Chondrocyte (in vitro differentiated cells): ENCODE measurements around the gene HNF4A. TPM values are rescaled to one million over a fixed set of nuclear protein-coding genes. Genes with fewer than 3 reads are reported as not detected.

Experiments used
- DNase-seq: peaks from one replicate; pipeline ENCODE4 v3.0.0; 2021; ENCODE audit warnings: mixed read lengths, low spot score
- H3K27ac Mint-ChIP-seq: one replicate; pipeline ENCODE4 v1.8.0; 2021; ENCODE audit warnings: mild to moderate bottlenecking, moderate library complexity, mixed read lengths; ENCODE audit not compliant: unreplicated experiment
- H3K27me3 Mint-ChIP-seq: 2 replicates; pipeline ENCODE4 v1.8.0; 2021; ENCODE audit warnings: low read depth, mixed read lengths
- H3K36me3 Mint-ChIP-seq: 2 replicates; pipeline ENCODE4 v1.8.0; 2021; ENCODE audit warnings: low read depth, mixed read lengths
- H3K4me1 Mint-ChIP-seq: 2 replicates; pipeline ENCODE4 v1.8.0; 2021; ENCODE audit warnings: low read depth, mild to moderate bottlenecking, mixed read lengths
- H3K4me3 Mint-ChIP-seq: one replicate; pipeline ENCODE4 v1.8.0; 2021; ENCODE audit warnings: mild to moderate bottlenecking, moderate library complexity, mixed read lengths; ENCODE audit not compliant: unreplicated experiment
- H3K9me3 Mint-ChIP-seq: 2 replicates; pipeline ENCODE4 v1.8.0; 2021; ENCODE audit warnings: low read depth, mixed read lengths
- total RNA-seq: library from RNA; stranded (reverse); gene quantifications from 3 replicates; pipeline ENCODE4 v1.2.1, GENCODE V29; 2021
- TF ChIP-seq, protein P1 (sequence below): fragments of 200-600 bp; sonication (generic); IDR thresholded peaks from 2 replicates; pipeline ENCODE4 v1.5.0; 2021; ENCODE audit warnings: antibody characterized with exemption, mild to moderate bottlenecking, moderate library complexity

The HNF4A gene
- total RNA-seq, 1 donor from 2014 or later = not detected

DNA sequence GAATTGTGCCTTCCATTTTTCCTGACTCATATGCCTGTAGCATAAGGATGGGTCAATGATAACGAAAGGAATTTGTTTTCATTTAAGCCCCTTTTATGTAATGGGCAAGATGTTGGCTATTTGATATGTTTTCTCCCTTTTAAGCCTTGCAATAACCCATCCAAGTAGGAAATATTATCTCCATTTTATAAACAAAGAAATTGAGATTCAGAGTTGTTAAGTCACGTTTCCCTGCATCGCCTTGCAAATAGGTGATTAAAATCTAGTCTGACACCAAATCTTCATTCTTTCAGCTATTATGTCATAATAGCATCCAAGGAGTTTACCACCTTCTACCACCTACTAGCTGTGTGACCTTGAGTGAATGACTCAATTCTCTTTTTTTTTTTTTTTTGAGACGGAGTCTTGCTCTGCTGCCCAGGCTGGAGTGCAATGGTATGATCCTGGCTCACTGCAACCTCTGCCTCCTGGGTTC is 7.0 kb downstream of the HNF4A start:
- peaks cover 19% of the 10 kb centered on the region for H3K27me3 Mint-ChIP-seq
- no peaks in the 10 kb centered on the region for H3K9me3 Mint-ChIP-seq
- DNase-seq = no peak
- no peak overlapping the region for H3K27ac Mint-ChIP-seq
- TF ChIP-seq, protein P1, sequence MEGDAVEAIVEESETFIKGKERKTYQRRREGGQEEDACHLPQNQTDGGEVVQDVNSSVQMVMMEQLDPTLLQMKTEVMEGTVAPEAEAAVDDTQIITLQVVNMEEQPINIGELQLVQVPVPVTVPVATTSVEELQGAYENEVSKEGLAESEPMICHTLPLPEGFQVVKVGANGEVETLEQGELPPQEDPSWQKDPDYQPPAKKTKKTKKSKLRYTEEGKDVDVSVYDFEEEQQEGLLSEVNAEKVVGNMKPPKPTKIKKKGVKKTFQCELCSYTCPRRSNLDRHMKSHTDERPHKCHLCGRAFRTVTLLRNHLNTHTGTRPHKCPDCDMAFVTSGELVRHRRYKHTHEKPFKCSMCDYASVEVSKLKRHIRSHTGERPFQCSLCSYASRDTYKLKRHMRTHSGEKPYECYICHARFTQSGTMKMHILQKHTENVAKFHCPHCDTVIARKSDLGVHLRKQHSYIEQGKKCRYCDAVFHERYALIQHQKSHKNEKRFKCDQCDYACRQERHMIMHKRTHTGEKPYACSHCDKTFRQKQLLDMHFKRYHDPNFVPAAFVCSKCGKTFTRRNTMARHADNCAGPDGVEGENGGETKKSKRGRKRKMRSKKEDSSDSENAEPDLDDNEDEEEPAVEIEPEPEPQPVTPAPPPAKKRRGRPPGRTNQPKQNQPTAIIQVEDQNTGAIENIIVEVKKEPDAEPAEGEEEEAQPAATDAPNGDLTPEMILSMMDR = no peak
- H3K36me3 Mint-ChIP-seq = no peaks in the 10 kb centered on the region
- H3K4me1 Mint-ChIP-seq = no peaks in the 10 kb centered on the region
- no peak overlapping the region for H3K4me3 Mint-ChIP-seq

DNA sequence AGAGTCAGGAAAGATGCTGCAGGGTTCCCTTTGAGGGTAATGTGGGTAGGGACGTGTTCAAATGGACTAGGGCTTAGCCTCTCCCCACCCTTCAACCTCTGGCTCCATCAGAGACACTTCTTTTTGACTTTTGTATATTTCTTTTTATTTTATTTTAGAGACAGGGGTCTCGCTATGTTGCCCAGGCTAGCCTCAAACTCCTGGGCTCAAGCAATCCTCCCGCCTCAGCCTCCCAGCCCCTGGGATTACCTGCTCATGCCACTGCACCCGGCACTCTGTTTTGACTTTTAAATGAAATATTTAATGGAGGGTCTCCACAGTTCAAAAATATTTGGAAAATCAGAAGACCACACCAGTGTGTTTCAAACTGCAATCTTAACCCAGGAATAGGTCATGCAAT is 8.6 kb downstream of the HNF4A start:
- Mint-ChIP-seq H3K4me3 (no peak overlapping the region), H3K9me3 (no peaks in the 10 kb centered on the region), H3K27me3 (peaks cover 13% of the 10 kb centered on the region), H3K27ac (no peak overlapping the region), H3K4me1 (no peaks in the 10 kb centered on the region), H3K36me3 (no peaks in the 10 kb centered on the region)
- no peak for DNase-seq
- TF ChIP-seq, protein P1 = no peak

DNA sequence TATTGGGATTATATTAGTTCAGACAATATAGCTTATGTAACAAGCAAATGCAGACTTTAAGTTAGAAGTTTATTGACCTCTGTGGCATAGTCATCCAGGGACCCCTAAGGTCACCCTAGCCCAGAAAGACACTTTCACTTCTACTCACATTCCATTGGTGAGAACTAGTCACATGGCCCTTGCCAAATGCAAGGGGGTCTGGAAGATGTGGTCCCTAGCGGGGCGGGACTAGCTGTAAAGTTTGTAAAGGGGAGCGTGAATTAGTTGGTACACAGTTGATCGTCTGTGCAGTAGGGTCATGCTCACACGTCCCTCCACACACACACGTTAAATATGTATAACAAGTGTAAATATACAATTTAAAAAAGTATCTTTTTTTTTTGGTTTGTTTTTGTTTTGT is 9.3 kb downstream of the HNF4A start:
- Mint-ChIP-seq H3K27ac (no peak overlapping the region), H3K9me3 (no peaks in the 10 kb centered on the region), H3K36me3 (no peaks in the 10 kb centered on the region), H3K27me3 (peaks cover 11% of the 10 kb centered on the region), H3K4me3 (no peak overlapping the region), H3K4me1 (no peaks in the 10 kb centered on the region)
- DNase-seq = no peak
- TF ChIP-seq, protein P1 = no peak

DNA sequence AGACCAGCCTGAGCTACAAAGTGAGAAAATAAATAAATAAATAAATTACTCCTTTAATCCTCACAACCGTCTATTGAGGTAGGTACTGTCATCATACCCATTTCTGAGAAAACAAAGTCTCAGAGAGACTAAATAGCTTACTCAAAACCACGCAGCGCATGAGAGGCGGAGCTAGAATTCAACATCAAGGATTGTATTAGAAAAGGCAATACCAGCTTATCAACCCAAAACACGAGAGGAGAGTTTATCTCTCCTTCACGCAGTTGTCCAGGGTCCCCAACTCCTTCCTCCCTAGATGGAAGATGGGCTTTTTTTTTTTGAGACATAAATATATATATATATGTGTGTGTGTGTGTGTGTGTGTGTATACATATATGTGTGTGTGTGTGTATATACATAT is 12.2 kb downstream of the HNF4A start:
- H3K9me3 Mint-ChIP-seq = no peaks in the 10 kb centered on the region
- H3K27ac Mint-ChIP-seq = no peak overlapping the region
- no peaks in the 10 kb centered on the region for H3K36me3 Mint-ChIP-seq
- TF ChIP-seq, protein P1 = no peak
- DNase-seq = no peak
- no peak overlapping the region for H3K4me3 Mint-ChIP-seq
- H3K4me1 Mint-ChIP-seq = peaks cover 10% of the 10 kb centered on the region
- no peaks in the 10 kb centered on the region for H3K27me3 Mint-ChIP-seq

DNA sequence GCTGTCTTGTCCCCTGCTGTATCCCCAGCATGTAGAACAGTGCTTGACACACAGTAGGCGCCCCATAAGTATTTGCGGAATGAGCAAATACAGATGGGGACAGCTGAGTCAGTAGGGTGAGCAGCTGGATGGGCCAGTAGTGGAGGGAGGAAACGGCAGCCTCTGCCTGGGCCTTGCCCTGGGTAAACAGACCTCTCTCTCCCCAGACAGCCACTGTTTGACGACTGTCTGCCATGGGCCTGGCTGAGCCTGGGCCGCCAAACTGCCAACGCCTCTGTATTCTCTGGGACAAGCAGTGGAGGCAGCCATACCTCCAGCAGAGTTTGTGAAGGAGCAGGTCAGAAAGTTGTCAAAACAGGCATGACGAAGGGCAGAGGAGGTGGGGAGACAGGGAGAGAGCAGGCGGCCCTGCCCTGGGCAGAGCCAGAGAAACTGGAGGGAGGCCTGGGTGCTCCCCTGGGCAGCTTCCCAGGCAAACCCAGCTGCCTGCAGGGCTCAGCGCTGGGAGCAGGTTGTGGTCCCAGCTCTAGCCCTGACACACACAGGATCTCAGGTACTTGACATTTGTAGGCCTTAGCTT is 15.2 kb downstream of the HNF4A start:
- no peak for DNase-seq
- TF ChIP-seq, protein P1 = no peak
- H3K4me3 Mint-ChIP-seq = no peak overlapping the region
- peaks cover 7% of the 10 kb centered on the region for H3K27me3 Mint-ChIP-seq
- H3K27ac Mint-ChIP-seq = peak overlapping the region; percentile 61
- H3K4me1 Mint-ChIP-seq = peaks cover 10% of the 10 kb centered on the region
- no peaks in the 10 kb centered on the region for H3K36me3 Mint-ChIP-seq
- H3K9me3 Mint-ChIP-seq = no peaks in the 10 kb centered on the region
